ENCODE results near the gene DSG3. TPM values are rescaled to one million over a fixed set of nuclear protein-coding genes. Genes with fewer than 3 reads are reported as not detected.

DSG3 gene
- total RNA-seq, 1 experiment from 2014 or later = 0.04 TPM

DNA sequence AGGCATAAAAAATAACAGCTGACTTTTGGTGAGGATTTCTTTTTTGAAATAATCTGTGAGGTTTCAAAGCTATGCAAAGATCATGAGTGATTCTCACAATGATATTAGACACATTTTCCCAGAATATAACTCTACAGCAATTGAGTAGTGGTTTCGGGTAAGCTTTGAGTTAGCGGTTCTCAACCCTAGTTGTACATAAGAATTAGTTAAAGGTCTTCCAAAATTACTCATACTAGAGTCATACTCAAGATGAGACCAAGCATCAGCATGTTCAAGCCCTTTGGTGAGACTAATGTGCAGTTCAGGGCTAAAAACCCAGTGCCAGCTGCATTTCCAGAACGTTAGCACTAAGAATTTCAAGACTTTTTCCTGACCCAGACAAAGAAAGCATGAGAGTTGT, 39.9 kb upstream of the DSG3 start:
- Histone ChIP-seq H3K14ac (ENCODE audit: insufficient read depth, low read length) (no peak overlapping the region), H2BK20ac (ENCODE audit: low read depth, low read length, poor library complexity, severe bottlenecking) (no peak overlapping the region), H3T11ph (ENCODE audit: low read length) (no peak overlapping the region), H3K9ac (ENCODE audit: extremely low read depth, insufficient read length, low read length) (no peak overlapping the region), H3K23me2 (ENCODE audit: insufficient read length, low read depth, low read length, poor library complexity, severe bottlenecking) (no peaks in the 10 kb centered on the region), H3K27me3 (ENCODE audit: insufficient read depth, low read length) (no peaks in the 10 kb centered on the region), H3K79me1 (ENCODE audit: insufficient read depth, low read depth, low read length, poor library complexity, severe bottlenecking) (no peaks in the 10 kb centered on the region), H4K20me1 (ENCODE audit: control insufficient read depth, insufficient read depth, insufficient read length) (no peaks in the 10 kb centered on the region), H3K9me3 (ENCODE audit: control insufficient read depth, low read depth, low read length) (no peaks in the 10 kb centered on the region), H2AFZ (ENCODE audit: low read length) (no peak overlapping the region), H3K23ac (ENCODE audit: insufficient read length, low read depth, low read length) (no peak overlapping the region), H2BK15ac (ENCODE audit: low read depth, low read length) (no peak overlapping the region), H2BK12ac (ENCODE audit: insufficient read length, low read depth, low read length) (no peak overlapping the region), H2BK5ac (ENCODE audit: insufficient read length, low read length) (no peak overlapping the region), H4K8ac (replicated peaks; ENCODE audit: insufficient read length, low read depth, low read length) (no peak overlapping the region), H3K79me2 (ENCODE audit: insufficient read depth, low read length) (no peaks in the 10 kb centered on the region), H3K4me2 (ENCODE audit: insufficient read depth, insufficient read length, low read length) (no peak overlapping the region), H4K91ac (ENCODE audit: insufficient read length, low read depth, low read length) (no peak overlapping the region), H3K4me1 (ENCODE audit: insufficient read depth, low read length) (no peaks in the 10 kb centered on the region), H3K4ac (ENCODE audit: low read depth, low read length) (no peak overlapping the region), H3K56ac (ENCODE audit: insufficient read length, low read depth, low read length) (no peak overlapping the region), H2BK120ac (ENCODE audit: low read depth, low read length, poor library complexity, severe bottlenecking) (no peak overlapping the region), H4K5ac (ENCODE audit: insufficient read length, low read depth, low read length) (no peak overlapping the region), H3K18ac (ENCODE audit: insufficient read length, low read depth, low read length) (no peak overlapping the region), H3K27ac (ENCODE audit: insufficient read length, low read depth, low read length) (no peak overlapping the region), H2AK5ac (ENCODE audit: insufficient read length, low read length) (no peak overlapping the region)
- TF ChIP-seq, protein P1, sequence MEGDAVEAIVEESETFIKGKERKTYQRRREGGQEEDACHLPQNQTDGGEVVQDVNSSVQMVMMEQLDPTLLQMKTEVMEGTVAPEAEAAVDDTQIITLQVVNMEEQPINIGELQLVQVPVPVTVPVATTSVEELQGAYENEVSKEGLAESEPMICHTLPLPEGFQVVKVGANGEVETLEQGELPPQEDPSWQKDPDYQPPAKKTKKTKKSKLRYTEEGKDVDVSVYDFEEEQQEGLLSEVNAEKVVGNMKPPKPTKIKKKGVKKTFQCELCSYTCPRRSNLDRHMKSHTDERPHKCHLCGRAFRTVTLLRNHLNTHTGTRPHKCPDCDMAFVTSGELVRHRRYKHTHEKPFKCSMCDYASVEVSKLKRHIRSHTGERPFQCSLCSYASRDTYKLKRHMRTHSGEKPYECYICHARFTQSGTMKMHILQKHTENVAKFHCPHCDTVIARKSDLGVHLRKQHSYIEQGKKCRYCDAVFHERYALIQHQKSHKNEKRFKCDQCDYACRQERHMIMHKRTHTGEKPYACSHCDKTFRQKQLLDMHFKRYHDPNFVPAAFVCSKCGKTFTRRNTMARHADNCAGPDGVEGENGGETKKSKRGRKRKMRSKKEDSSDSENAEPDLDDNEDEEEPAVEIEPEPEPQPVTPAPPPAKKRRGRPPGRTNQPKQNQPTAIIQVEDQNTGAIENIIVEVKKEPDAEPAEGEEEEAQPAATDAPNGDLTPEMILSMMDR (conservative IDR thresholded peaks at IDR 0.05) = no peak
- no peak for DNase-seq
- no CpG with 5 or more reads among the region's 3 CpGs for WGBS (ENCODE audit: extremely low coverage, insufficient read length, low lambda C conversion rate)
- no peaks in the 10 kb centered on the region for H3K4me1 Mint-ChIP-seq
- no peak overlapping the region for H3K27ac Mint-ChIP-seq
- no peak overlapping the region for H3K4me3 Mint-ChIP-seq
- no peaks in the 10 kb centered on the region for H3K27me3 Mint-ChIP-seq (ENCODE audit: low read depth)
- peaks cover 0 to 4% of the 10 kb centered on the region in 2 experiments; a peak in 1 of 5 replicates for H3K9me3 Mint-ChIP-seq
- H3K36me3 Mint-ChIP-seq (ENCODE audit: insufficient read depth in 1 of 3, low read depth in 3 of 3) = no peaks in the 10 kb centered on the region
